ENCODE measurements around the gene CSTF1.

Gene CSTF1

DNA sequence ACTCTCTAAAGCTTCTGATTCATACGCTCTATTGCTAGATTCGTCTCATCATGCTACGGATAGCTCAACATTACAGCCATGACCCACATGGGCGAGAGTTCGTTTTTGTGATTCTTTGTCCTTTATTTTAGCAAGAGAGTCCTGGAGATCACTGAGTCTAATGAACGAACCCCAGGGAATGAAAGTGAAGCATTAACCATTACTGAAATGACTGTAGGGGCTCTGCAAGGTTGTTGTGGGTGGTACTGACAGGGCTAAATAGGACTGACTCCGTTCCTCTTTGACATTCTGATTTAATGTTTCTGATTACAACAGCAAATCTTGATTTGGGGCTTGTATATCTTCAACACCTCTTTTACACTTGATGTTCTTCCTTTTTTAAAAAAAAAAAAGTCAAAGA is 62.3 kb downstream of the CSTF1 start:
- no peak for DNase-seq (ENCODE audit: low read depth in 2 of 2)
